T-cell (primary cell): ENCODE results near the gene AP3D1. TPM values are rescaled to one million over a fixed set of nuclear protein-coding genes. Genes with fewer than 3 reads are reported as not detected.
A peak's percentile ranks its signal among the peaks of the same experiment; 100 is the strongest.

Source experiments
- ATAC-seq, 4 experiments: fragments of 200-7000 bp in 3 of 4; fragments of 150-1000 bp in 1 of 4; cut with Tn5 transposase; replicated peaks in 1 of 4; 1 replicate in 3 of 4; 2 replicates in 1 of 4; pipeline ENCODE4 v1.10.0; 2021; ENCODE audit warnings: moderate library complexity in 3 of 4, mild to moderate bottlenecking in 2 of 4, moderate number of reproducible peaks in 1 of 4
- CTCF ChIA-PET, 2 donors: fragments of 300-600 bp; sonication (Branson Sonifier 250); formaldehyde crosslinking; loops; one replicate each; lab custom pipeline; 2022; ENCODE audit warnings: antibody characterized with exemption in 2 of 2; lab: Charles Lee
- POLR2A ChIA-PET, 2 donors: fragments of 300-600 bp; sonication (Branson Sonifier 250); formaldehyde crosslinking; loops; one replicate each; lab custom pipeline; 2022; ENCODE audit warnings: antibody characterized with exemption in 2 of 2; lab: Charles Lee
- DNase-seq, 35 experiments: peaks; one replicate each; pipeline versions ENCODE4 v3.0.0 to v3.0.0-alpha.2; 2013 to 2023
- H3K27ac ChIP-seq: one replicate; pipeline ENCODE4 v1.5.1; 2013; ENCODE audit warnings: low read length
- H3K27me3 ChIP-seq, 2 experiments: replicated peaks in 1 of 2; 1 replicate in 1 of 2; 2 replicates in 1 of 2; pipeline versions ENCODE4 v1.6.1 to v1.7.0; 2013; ENCODE audit warnings: low read length in 1 of 2, mixed read lengths in 1 of 2; ENCODE audit not compliant: control insufficient read depth in 2 of 2, insufficient read depth in 2 of 2; ENCODE audit errors: extremely low read depth in 1 of 2
- H3K36me3 ChIP-seq, 2 donors: 1 replicate in 1 of 2; 2 replicates in 1 of 2; pipeline versions ENCODE4 v1.6.1 to v1.7.0; 2013; ENCODE audit warnings: low read length in 1 of 2; ENCODE audit not compliant: control insufficient read depth in 2 of 2, insufficient read depth in 1 of 2; ENCODE audit errors: extremely low read depth in 1 of 2
- H3K4me1 ChIP-seq, 2 experiments: 1 replicate in 1 of 2; 2 replicates in 1 of 2; pipeline versions ENCODE4 v1.6.1 to v1.7.0; 2013; ENCODE audit warnings: low read length in 2 of 2, mixed read lengths in 1 of 2; ENCODE audit not compliant: insufficient read depth in 2 of 2, control insufficient read depth in 1 of 2; ENCODE audit errors: extremely low read depth in 1 of 2
- H3K4me3 ChIP-seq, 2 donors: 1 replicate in 1 of 2; 2 replicates in 1 of 2; pipeline versions ENCODE4 v1.5.1 to v1.7.0; 2013; ENCODE audit warnings: mild to moderate bottlenecking in 2 of 2, low read length in 1 of 2, moderate library complexity in 1 of 2; ENCODE audit not compliant: control insufficient read depth in 1 of 2; ENCODE audit errors: extremely low read depth in 1 of 2
- H3K9me3 ChIP-seq: 2 replicates; pipeline ENCODE4 v1.7.0; 2013
- H3K27ac Mint-ChIP-seq, 2 donors: one replicate each; pipeline ENCODE4 v1.8.0; 2020 to 2021; ENCODE audit warnings: mild to moderate bottlenecking in 2 of 2, mixed read lengths in 2 of 2
- H3K27me3 Mint-ChIP-seq, 2 donors: one replicate each; pipeline ENCODE4 v1.8.0; 2021 to 2022; ENCODE audit warnings: mixed read lengths in 2 of 2
- H3K36me3 Mint-ChIP-seq: one replicate; pipeline ENCODE4 v1.8.0; 2021; ENCODE audit warnings: mixed read lengths
- H3K4me1 Mint-ChIP-seq, 3 donors: one replicate each; pipeline ENCODE4 v1.8.0; 2020 to 2022; ENCODE audit warnings: mixed read lengths in 3 of 3, mild to moderate bottlenecking in 1 of 3
- H3K4me3 Mint-ChIP-seq, 3 donors: one replicate each; pipeline ENCODE4 v1.8.0; 2020 to 2022; ENCODE audit warnings: mild to moderate bottlenecking in 3 of 3, mixed read lengths in 3 of 3, moderate library complexity in 3 of 3
- H3K9me3 Mint-ChIP-seq, 3 donors: one replicate each; pipeline ENCODE4 v1.8.0; 2020 to 2022; ENCODE audit warnings: mixed read lengths in 3 of 3
- WGBS: methylation state at CpG from one replicate; pipeline ENCODE4 v1.1.5; 2013; ENCODE audit warnings: missing lambda C conversion rate; ENCODE audit not compliant: insufficient coverage; 5-methylcytosine and 5-hydroxymethylcytosine counted together
- total RNA-seq, 35 experiments: library from RNA in 6 of 35; stranded (reverse) in 6 of 35; fragments of 120-200 nt in 1 of 35; gene quantifications; one replicate each; pipeline versions ENCODE4 v1.2.1 to v1.2.4 and lab custom pipeline; 2013 to 2026

The AP3D1 gene
- total RNA-seq, 5 donors from 2014 or later (not counting 1 experiment from before 2014, with no cell fraction given) = 78.6 to 91.5 (median 86.7) TPM

- no peak overlapping the region for H3K4me3 Mint-ChIP-seq
- ATAC-seq (no peak), DNase-seq (no peak)
- Histone ChIP-seq H3K27ac (no peak overlapping the region), H3K4me3 (no peak overlapping the region), H3K36me3 (no peaks in the 10 kb centered on the region), H3K27me3 (no peaks in the 10 kb centered on the region), H3K4me1 (peaks cover 0 to 5% of the 10 kb centered on the region in 2 experiments), H3K9me3 (no peaks in the 10 kb centered on the region)
- H3K36me3 Mint-ChIP-seq = no peaks in the 10 kb centered on the region
- ChIA-PET CTCF (interaction anchor here (0.7 to 0.9 kb wide), 2 partner anchors 12 to 286 kb away, joined by 3 to 5 read pairs; no protein-coding TSS in a partner anchor), POLR2A (no interaction called here)
- no peaks in the 10 kb centered on the region for H3K9me3 Mint-ChIP-seq
- 86% methylated on average over 1 of the region's 2 CpGs for WGBS
- H3K4me1 Mint-ChIP-seq = no peaks in the 10 kb centered on the region
- no peaks in the 10 kb centered on the region for H3K27me3 Mint-ChIP-seq
- no peak overlapping the region for H3K27ac Mint-ChIP-seq
Measured at GRCh38 chr19:2157452-2157851, 6.1 kb upstream of the AP3D1 start.

- H3K4me3 ChIP-seq = no peak overlapping the region
- Mint-ChIP-seq H3K27me3 (no peaks in the 10 kb centered on the region), H3K4me3 (no peak overlapping the region), H3K27ac (no peak overlapping the region), H3K36me3 (no peaks in the 10 kb centered on the region), H3K9me3 (no peaks in the 10 kb centered on the region), H3K4me1 (peaks cover 15 to 18% (median 17%) of the 10 kb centered on the region in 3 donors)
- no peak for ATAC-seq
- ChIA-PET POLR2A (interaction anchor here (0.7 kb wide), 2 partner anchors 19 to 269 kb away, joined by 5 to 9 read pairs; no protein-coding TSS in a partner anchor), CTCF (interaction anchor here in 1 of 2 donors (0.5 kb wide), 1 partner anchor 17 kb away, joined by 3 read pairs; no protein-coding TSS in a partner anchor)
- peaks cover 9 to 26% of the 10 kb centered on the region in 2 experiments for H3K4me1 ChIP-seq
- no peak for DNase-seq
- H3K36me3 ChIP-seq = no peaks in the 10 kb centered on the region
- H3K27me3 ChIP-seq = no peaks in the 10 kb centered on the region
- 96% methylated on average over 9 of the region's 10 CpGs for WGBS
- no peak overlapping the region for H3K27ac ChIP-seq
- no peaks in the 10 kb centered on the region for H3K9me3 ChIP-seq
Measured at GRCh38 chr19:2154587-2155075, 3.3 kb upstream of the AP3D1 start.

DNA sequence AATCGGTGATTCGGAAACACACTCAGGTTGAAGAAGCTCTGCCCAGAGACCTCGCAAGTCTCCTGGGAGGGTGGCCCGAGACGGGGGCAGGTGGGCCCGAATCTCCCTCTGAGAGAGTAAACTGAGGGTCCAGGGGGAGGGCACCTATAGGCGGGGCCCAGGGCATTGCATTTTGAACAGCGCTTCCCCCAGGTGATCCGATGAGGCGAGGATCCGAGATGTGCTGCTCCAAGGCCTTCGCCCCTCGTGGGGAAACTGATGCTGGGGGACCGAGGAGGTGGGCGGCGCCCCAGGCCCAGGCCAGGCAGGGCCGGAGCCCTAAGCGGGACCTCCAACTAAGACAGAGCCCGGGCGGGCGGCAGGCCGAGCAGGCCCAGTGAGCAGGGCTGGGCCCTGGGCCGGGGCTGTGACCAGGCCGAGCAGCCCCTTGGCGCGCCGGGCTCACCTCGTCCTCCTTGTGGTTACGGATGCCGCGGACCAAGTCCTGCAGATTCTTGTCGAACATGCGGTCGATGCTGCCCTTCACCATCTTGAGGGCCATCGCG lies 500 bp downstream of the AP3D1 start:
- H3K4me1 Mint-ChIP-seq = peaks cover 44 to 49% (median 45%) of the 10 kb centered on the region in 3 donors
- peak in 6 of 35 experiments; percentile 5 to 32 (median 25) for DNase-seq

DNA sequence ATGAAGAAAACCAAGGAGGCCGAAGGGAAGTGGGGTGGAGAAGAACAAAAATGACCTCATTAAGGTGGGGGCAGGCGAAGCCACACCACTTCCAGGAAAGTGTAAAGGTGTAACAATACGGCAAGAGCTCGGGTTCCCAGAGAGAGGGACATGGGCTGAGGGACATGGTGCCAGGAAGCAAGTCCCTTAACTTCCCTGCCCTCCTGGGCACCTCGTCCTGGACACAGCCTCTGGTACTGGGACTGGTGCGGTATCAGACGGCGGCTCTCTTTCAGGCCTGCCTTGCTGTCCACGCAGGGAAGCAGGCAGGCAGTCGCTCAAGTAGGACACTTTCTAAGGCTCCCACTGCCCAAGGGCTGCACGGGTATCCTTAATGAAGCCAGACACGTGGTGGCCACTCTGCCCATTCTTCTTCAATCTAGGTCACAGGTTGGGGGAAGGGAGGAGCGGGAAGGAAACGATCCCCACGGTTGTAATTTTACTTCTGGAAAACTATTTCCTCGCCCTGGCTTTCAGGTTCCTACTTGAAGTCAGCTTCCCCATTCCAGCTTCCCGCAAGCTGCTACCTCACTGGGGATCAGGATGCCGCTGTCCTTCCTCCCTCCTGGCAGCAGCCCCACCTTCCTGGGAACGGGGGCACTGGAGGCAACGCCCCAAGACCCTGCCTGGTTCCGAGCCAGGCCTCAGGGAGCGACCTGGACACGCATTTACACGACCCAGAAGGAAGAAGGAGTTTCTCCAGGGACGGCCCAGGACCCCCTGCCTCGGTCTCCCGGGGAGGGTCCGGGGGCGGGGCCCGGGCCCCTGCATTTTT lies 1.2 kb downstream of the AP3D1 start:
- Mint-ChIP-seq H3K27ac (peak overlapping the region; percentile 57 to 72), H3K36me3 (no peaks in the 10 kb centered on the region), H3K4me1 (peaks cover 51 to 55% (median 52%) of the 10 kb centered on the region in 3 donors), H3K27me3 (no peaks in the 10 kb centered on the region), H3K9me3 (no peaks in the 10 kb centered on the region), H3K4me3 (peak overlapping the region; percentile 65 to 80 (median 77))
- H3K9me3 ChIP-seq = no peaks in the 10 kb centered on the region
- DNase-seq (peak in 1 of 35 experiments; percentile 28), ATAC-seq (no peak)
- ChIA-PET POLR2A (no interaction called here), CTCF (no interaction called here)
- H3K4me3 ChIP-seq = peak overlapping the region; percentile 69 to 79
- peak overlapping the region; percentile 62 for H3K27ac ChIP-seq
- peaks cover 10 to 51% of the 10 kb centered on the region in 2 experiments for H3K4me1 ChIP-seq
- WGBS = 29% methylated on average over 19 of the region's 30 CpGs
- H3K36me3 ChIP-seq = peaks cover 0 to 5% of the 10 kb centered on the region in 2 donors
- no peaks in the 10 kb centered on the region for H3K27me3 ChIP-seq

More for the DNA sequence above, 500 bp downstream of the AP3D1 start:
- Histone ChIP-seq H3K27ac (peak overlapping the region; percentile 62), H3K9me3 (no peaks in the 10 kb centered on the region), H3K27me3 (no peaks in the 10 kb centered on the region), H3K36me3 (peaks cover 0 to 2% of the 10 kb centered on the region in 2 donors), H3K4me1 (peaks cover 10 to 46% of the 10 kb centered on the region in 2 experiments), H3K4me3 (peak overlapping the region; percentile 69 to 79)
- POLR2A ChIA-PET = interaction anchor here in 1 of 2 donors (0.5 kb wide), 1 partner anchor 87 kb away, joined by 3 read pairs; no protein-coding TSS in a partner anchor
- Mint-ChIP-seq H3K27ac (peak overlapping the region in 1 of 2 donors; percentile 64), H3K9me3 (no peaks in the 10 kb centered on the region), H3K27me3 (no peaks in the 10 kb centered on the region), H3K36me3 (no peaks in the 10 kb centered on the region), H3K4me3 (peak overlapping the region; percentile 65 to 80 (median 77))
- CTCF ChIA-PET = no interaction called here
- WGBS = under 1% methylated on average over 35 of the region's 36 CpGs
- peak in 3 of 4 experiments; percentile 5 to 6 (median 5) for ATAC-seq

GRCh38 chr19:2148482-2149135 lies 2.8 kb downstream of the AP3D1 start:
- H3K27ac Mint-ChIP-seq = peak overlapping the region; percentile 40 to 73
- ChIA-PET POLR2A (interaction anchor here in 1 of 2 donors (0.5 kb wide), 1 partner anchor 13 kb away, joined by 4 read pairs; no protein-coding TSS in a partner anchor), CTCF (interaction anchor here in 1 of 2 donors (0.6 kb wide), 1 partner anchor 576 kb away, joined by 3 read pairs; no protein-coding TSS in a partner anchor)
- H3K4me3 ChIP-seq = no peak overlapping the region
- no peaks in the 10 kb centered on the region for H3K27me3 Mint-ChIP-seq
- no peaks in the 10 kb centered on the region for H3K9me3 Mint-ChIP-seq
- H3K4me1 ChIP-seq = peaks cover 13 to 66% of the 10 kb centered on the region in 2 experiments
- ATAC-seq (no peak), DNase-seq (no peak)
- peaks cover 62 to 66% (median 64%) of the 10 kb centered on the region in 3 donors for H3K4me1 Mint-ChIP-seq
- WGBS = 63% methylated on average over 13 of the region's 16 CpGs
- H3K36me3 Mint-ChIP-seq = no peaks in the 10 kb centered on the region
- H3K36me3 ChIP-seq = peaks cover 0 to 10% of the 10 kb centered on the region in 2 donors
- H3K9me3 ChIP-seq = no peaks in the 10 kb centered on the region
- peak overlapping the region; percentile 28 to 80 (median 77) for H3K4me3 Mint-ChIP-seq
- no peaks in the 10 kb centered on the region for H3K27me3 ChIP-seq
- no peak overlapping the region for H3K27ac ChIP-seq
